Cardiac muscle cell (in vitro differentiated cells and primary cell): Measurements from ENCODE around the gene TP73. TPM values are rescaled to one million over a fixed set of nuclear protein-coding genes. Genes with fewer than 3 reads are reported as not detected.

Experiments
- DNase-seq, 2 donors: peaks; one replicate each; pipeline versions ENCODE4 v3.0.0 to v3.0.0-alpha.2; 2010 to 2017; ENCODE audit warnings: low read depth in 1 of 2, low spot score in 1 of 2
- H3K27ac ChIP-seq: fragments of 200-600 bp; sonication (generic); 2 replicates; pipeline ENCODE4 v1.5.1; 2016
- H3K27me3 ChIP-seq: fragments of 200-600 bp; sonication (generic); 2 replicates; pipeline ENCODE4 v1.6.0; 2016; ENCODE audit warnings: control low read depth
- H3K36me3 ChIP-seq: fragments of 200-600 bp; sonication (generic); 2 replicates; pipeline ENCODE4 v1.5.1; 2016; ENCODE audit warnings: control low read depth
- H3K4me1 ChIP-seq: fragments of 200-600 bp; sonication (generic); 2 replicates; pipeline ENCODE4 v1.8.1; 2017; ENCODE audit warnings: low read depth, mild to moderate bottlenecking, mixed run types
- H3K4me3 ChIP-seq: fragments of 200-600 bp; sonication (generic); 2 replicates; pipeline ENCODE4 v1.5.1; 2016; ENCODE audit warnings: mild to moderate bottlenecking
- H3K9me3 ChIP-seq: fragments of 200-600 bp; sonication (generic); 2 replicates; pipeline ENCODE4 v1.5.1; 2017; ENCODE audit warnings: low read depth, mild to moderate bottlenecking, control low read depth
- CTCF ChIP-seq: IDR thresholded peaks from 2 replicates; pipeline ENCODE4 v1.5.1; 2012; ENCODE audit warnings: low read depth, mild to moderate bottlenecking, low read length
- polyA plus RNA-seq: library from polyadenylated mRNA; unstranded; fragments of >200 nt; fragmentation: Nextera tagmentation; extraction: Ambion mirVana; gene quantifications from 2 replicates; pipeline ENCODE4 v1.2.1, GENCODE V29; 2016
- total RNA-seq: library from RNA; depleted of rRNA; stranded (reverse); fragments of >200 nt; gene quantifications from 2 replicates; pipeline ENCODE4 v1.2.3, GENCODE V29; 2016

TP73 gene
- total and polyA plus RNA-seq, 2 experiments from 2014 or later = 0.87 TPM; not detected in 1

GRCh38 chr1:3735688-3736087, 83.4 kb downstream of the TP73 start:
- Histone ChIP-seq H3K4me1 (no peaks in the 10 kb centered on the region), H3K9me3 (no peaks in the 10 kb centered on the region), H3K4me3 (no peak overlapping the region), H3K27ac (no peak overlapping the region), H3K27me3 (no peaks in the 10 kb centered on the region), H3K36me3 (peaks cover 18% of the 10 kb centered on the region)
- TF ChIP-seq CTCF = no peak
- no peak for DNase-seq

GRCh38 chr1:3736131-3736561, 83.8 kb downstream of the TP73 start:
- no peak for DNase-seq
- TF ChIP-seq CTCF = no peak
- H3K36me3 ChIP-seq = peaks cover 20% of the 10 kb centered on the region
- no peak overlapping the region for H3K4me3 ChIP-seq
- H3K27me3 ChIP-seq = no peaks in the 10 kb centered on the region
- no peaks in the 10 kb centered on the region for H3K4me1 ChIP-seq
- H3K9me3 ChIP-seq = no peaks in the 10 kb centered on the region
- H3K27ac ChIP-seq = no peak overlapping the region

- H3K4me1 ChIP-seq = no peaks in the 10 kb centered on the region
- no peak for DNase-seq
- no peak for TF ChIP-seq CTCF
- H3K27me3 ChIP-seq = no peaks in the 10 kb centered on the region
- no peak overlapping the region for H3K4me3 ChIP-seq
- no peaks in the 10 kb centered on the region for H3K9me3 ChIP-seq
- peaks cover 24% of the 10 kb centered on the region for H3K36me3 ChIP-seq
- no peak overlapping the region for H3K27ac ChIP-seq
Measured at GRCh38 chr1:3736708-3737107, 84.4 kb downstream of the TP73 start.

- peaks cover 29% of the 10 kb centered on the region for H3K36me3 ChIP-seq
- TF ChIP-seq CTCF = no peak
Measured at GRCh38 chr1:3738943-3739342, 86.6 kb downstream of the TP73 start.

GRCh38 chr1:3740042-3740441, 87.7 kb downstream of the TP73 start:
- H3K9me3 ChIP-seq = no peaks in the 10 kb centered on the region
- no peak for DNase-seq
- H3K36me3 ChIP-seq = peaks cover 29% of the 10 kb centered on the region
- no peaks in the 10 kb centered on the region for H3K27me3 ChIP-seq
- no peak for TF ChIP-seq CTCF
- no peak overlapping the region for H3K4me3 ChIP-seq
- H3K4me1 ChIP-seq = no peaks in the 10 kb centered on the region
- H3K27ac ChIP-seq = no peak overlapping the region

More at GRCh38 chr1:3738943-3739342, 86.6 kb downstream of the TP73 start:
- Histone ChIP-seq H3K9me3 (no peaks in the 10 kb centered on the region), H3K27ac (no peak overlapping the region), H3K27me3 (no peaks in the 10 kb centered on the region), H3K4me3 (no peak overlapping the region), H3K4me1 (no peaks in the 10 kb centered on the region)
- DNase-seq = no peak

GRCh38 chr1:3740752-3741151, 88.4 kb downstream of the TP73 start:
- no peaks in the 10 kb centered on the region for H3K4me1 ChIP-seq
- TF ChIP-seq CTCF = no peak
- peaks cover 29% of the 10 kb centered on the region for H3K36me3 ChIP-seq
- DNase-seq = no peak
- H3K27me3 ChIP-seq = no peaks in the 10 kb centered on the region
- no peak overlapping the region for H3K4me3 ChIP-seq
- H3K27ac ChIP-seq = no peak overlapping the region
- H3K9me3 ChIP-seq = no peaks in the 10 kb centered on the region
